Measurements from ENCODE around the gene LRRC38. TPM values are rescaled to one million over a fixed set of nuclear protein-coding genes. Genes with fewer than 3 reads are reported as not detected.

The LRRC38 gene
- total and polyA plus RNA-seq, 2 of the 4 experiments (the other 2 are of a cell fraction): not detected

DNA sequence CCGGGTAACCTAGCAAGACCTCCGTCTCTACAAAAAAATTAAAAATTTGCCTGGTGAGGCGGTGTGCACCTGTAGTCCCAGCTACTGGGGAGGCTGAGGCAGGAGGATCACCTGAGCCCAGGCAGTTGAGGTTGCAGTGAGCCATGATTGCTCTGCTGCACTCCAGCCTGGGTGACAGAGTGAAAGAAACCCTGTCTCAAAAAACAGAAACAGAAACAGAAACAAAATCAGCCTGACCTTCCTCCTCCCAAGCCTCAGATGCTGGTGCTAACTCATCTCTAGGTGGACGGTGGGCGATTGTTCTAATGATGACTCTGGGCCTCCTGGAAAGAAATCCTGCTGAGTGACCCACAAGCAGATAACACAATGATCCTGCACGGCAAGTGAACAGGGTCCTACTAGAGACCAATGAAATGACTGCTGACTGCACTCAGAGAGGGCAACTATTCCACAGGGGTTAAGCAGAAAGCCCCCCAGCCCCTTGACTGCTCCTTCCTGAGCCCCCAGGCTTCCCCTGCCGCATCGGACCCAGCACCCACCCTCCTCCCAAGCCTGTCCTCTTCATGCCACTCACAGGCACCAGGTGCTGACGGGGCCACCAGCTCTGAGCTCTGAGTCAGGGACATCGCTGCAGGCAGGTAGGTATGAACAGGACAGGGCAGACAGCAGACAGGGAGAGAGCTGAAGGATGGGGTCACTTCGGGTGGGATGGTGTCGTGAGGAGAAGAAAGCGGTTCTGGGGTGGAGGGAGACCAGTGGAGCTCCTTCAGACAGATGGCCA lies 27.8 kb upstream of the LRRC38 start:
- ATAC-seq (ENCODE audit: low read depth) (no peak), DNase-seq (no peak)
- POLR2A ChIA-PET (ENCODE audit: unreplicated experiment): no interaction called here
- no peaks in the 10 kb centered on the region for H3K36me3 ChIP-seq (ENCODE audit: control insufficient read depth, insufficient read depth, low read length)
- H3K9me3 ChIP-seq (ENCODE audit: control insufficient read depth, insufficient read depth, low read length): peaks cover 36% of the 10 kb centered on the region
- H3K18ac ChIP-seq (ENCODE audit: low read depth, low read length): no peak overlapping the region
- no peaks in the 10 kb centered on the region for H3K79me1 ChIP-seq (ENCODE audit: low read depth in 1 of 2, low read length in 2 of 2)
- H3K14ac ChIP-seq (replicated peaks; ENCODE audit: low read depth, low read length): no peak overlapping the region
- no peaks in the 10 kb centered on the region for H4K20me1 ChIP-seq (ENCODE audit: insufficient read depth, low read length)
- H4K5ac ChIP-seq (ENCODE audit: low read depth, low read length): no peak overlapping the region
- no peak overlapping the region for H2AFZ ChIP-seq (replicated peaks; ENCODE audit: low read length, poor library complexity)
- no peak overlapping the region for H3K56ac ChIP-seq (ENCODE audit: extremely low read depth, insufficient read depth, low read length)
- intact Hi-C loops (cut with micrococcal nuclease): no loop called here
- no peaks in the 10 kb centered on the region for H3K9me1 ChIP-seq (ENCODE audit: insufficient read depth, low read length)
- H3K23ac ChIP-seq (ENCODE audit: low read depth, low read length): no peak overlapping the region
- H3K27me3 ChIP-seq (ENCODE audit: control insufficient read depth, insufficient read depth, low read length): no peaks in the 10 kb centered on the region
- no peak overlapping the region for H2BK20ac ChIP-seq (ENCODE audit: low read depth, low read length)
- H3K9ac ChIP-seq (ENCODE audit: low read depth, low read length): no peak overlapping the region
- H2BK15ac ChIP-seq (ENCODE audit: low read depth, low read length): no peak overlapping the region
- no peak overlapping the region for H3K4me2 ChIP-seq (ENCODE audit: low read depth, low read length)
- TF ChIP-seq FOS (IDR thresholded peaks at IDR 0.05; ENCODE audit: low read depth, low read length): no peak
- TF ChIP-seq CHD1 (IDR thresholded peaks at IDR 0.05; ENCODE audit: low read depth, low read length): no peak
- TF ChIP-seq POLR2A (IDR thresholded peaks at IDR 0.05; ENCODE audit: low read depth, low read length): no peak
- TF ChIP-seq, protein P1, sequence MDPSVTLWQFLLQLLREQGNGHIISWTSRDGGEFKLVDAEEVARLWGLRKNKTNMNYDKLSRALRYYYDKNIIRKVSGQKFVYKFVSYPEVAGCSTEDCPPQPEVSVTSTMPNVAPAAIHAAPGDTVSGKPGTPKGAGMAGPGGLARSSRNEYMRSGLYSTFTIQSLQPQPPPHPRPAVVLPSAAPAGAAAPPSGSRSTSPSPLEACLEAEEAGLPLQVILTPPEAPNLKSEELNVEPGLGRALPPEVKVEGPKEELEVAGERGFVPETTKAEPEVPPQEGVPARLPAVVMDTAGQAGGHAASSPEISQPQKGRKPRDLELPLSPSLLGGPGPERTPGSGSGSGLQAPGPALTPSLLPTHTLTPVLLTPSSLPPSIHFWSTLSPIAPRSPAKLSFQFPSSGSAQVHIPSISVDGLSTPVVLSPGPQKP (IDR thresholded peaks at IDR 0.05; ENCODE audit: borderline replicate concordance, low read depth, low read length): no peak
- TF ChIP-seq RCOR1 (IDR thresholded peaks at IDR 0.05; ENCODE audit: insufficient replicate concordance, low read length): no peak
- no peak for TF ChIP-seq MAFK (IDR thresholded peaks at IDR 0.05; ENCODE audit: low read depth, low read length)
- TF ChIP-seq RAD21 (IDR thresholded peaks at IDR 0.05; ENCODE audit: low read length): no peak
- TF ChIP-seq MXI1 (IDR thresholded peaks at IDR 0.05; ENCODE audit: borderline replicate concordance, low read depth, low read length): no peak
- no peak for TF ChIP-seq SMC3 (IDR thresholded peaks at IDR 0.05; ENCODE audit: low read depth, low read length)
- no peak for TF ChIP-seq MAZ (IDR thresholded peaks at IDR 0.05; ENCODE audit: borderline replicate concordance, low read depth, low read length)
- TF ChIP-seq BHLHE40 (IDR thresholded peaks at IDR 0.05; ENCODE audit: low read depth, low read length): no peak
- TF ChIP-seq RFX5 (IDR thresholded peaks at IDR 0.05; ENCODE audit: low read depth, low read length): no peak
- TF ChIP-seq, protein P2, sequence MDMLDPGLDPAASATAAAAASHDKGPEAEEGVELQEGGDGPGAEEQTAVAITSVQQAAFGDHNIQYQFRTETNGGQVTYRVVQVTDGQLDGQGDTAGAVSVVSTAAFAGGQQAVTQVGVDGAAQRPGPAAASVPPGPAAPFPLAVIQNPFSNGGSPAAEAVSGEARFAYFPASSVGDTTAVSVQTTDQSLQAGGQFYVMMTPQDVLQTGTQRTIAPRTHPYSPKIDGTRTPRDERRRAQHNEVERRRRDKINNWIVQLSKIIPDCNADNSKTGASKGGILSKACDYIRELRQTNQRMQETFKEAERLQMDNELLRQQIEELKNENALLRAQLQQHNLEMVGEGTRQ (IDR thresholded peaks at IDR 0.05; ENCODE audit: low read depth, low read length): no peak
- TF ChIP-seq CEBPB (IDR thresholded peaks at IDR 0.05; ENCODE audit: low read depth, low read length): no peak
- in situ Hi-C loops (cut with MboI; ENCODE audit: low sequenced_read_pairs): no loop called here
- dilution Hi-C loops (cut with HindIII; ENCODE audit: low sequenced_read_pairs, unreplicated experiment): no loop called here
- H4K91ac ChIP-seq (ENCODE audit: insufficient read depth, low read depth, low read length): no peak overlapping the region
- H4K8ac ChIP-seq (ENCODE audit: low read depth in 2 of 2, low read length in 2 of 2): no peak overlapping the region
- BruUV-seq (replicated peaks): no TSS peak
- CTCF ChIA-PET: no interaction called here
- no peak overlapping the region for H2BK120ac ChIP-seq (ENCODE audit: low read depth, low read length)
- H3K4me3 ChIP-seq (ENCODE audit: insufficient read depth, low read depth, low read length): no peak overlapping the region
- 73% methylated on average over 3 of the region's 13 CpGs; no CpG with 5 or more reads in 1 of the 2 experiments for WGBS, 2 experiments (ENCODE audit: extremely low coverage in 2 of 2, insufficient read length in 1 of 2)
- H3K4ac ChIP-seq (ENCODE audit: low read depth, low read length): no peak overlapping the region
- no peak overlapping the region for H2BK5ac ChIP-seq (ENCODE audit: low read depth, low read length, poor library complexity, severe bottlenecking)
- no peak overlapping the region for H2AK9ac ChIP-seq (replicated peaks; ENCODE audit: low read depth, low read length, poor library complexity)
- no peaks in the 10 kb centered on the region for H3K4me1 ChIP-seq (ENCODE audit: control insufficient read depth, insufficient read depth, low read length)
- H2AK5ac ChIP-seq (ENCODE audit: low read depth, low read length): no peak overlapping the region
- no peak overlapping the region for H3K27ac ChIP-seq (ENCODE audit: insufficient read depth, low read length)
